Vagina (tissue), 2 donors: Measurements from ENCODE around the gene GALNT2. TPM values are rescaled to one million over a fixed set of nuclear protein-coding genes. Genes with fewer than 3 reads are reported as not detected.
A peak's percentile ranks its signal among the peaks of the same experiment; 100 is the strongest.

Experiments
- DNase-seq, 2 donors: peaks; one replicate each; pipeline ENCODE4 v3.0.0-alpha.2; 2017; ENCODE audit errors: extremely low spot score in 2 of 2
- H3K27ac ChIP-seq: fragments of 200-600 bp; sonication (generic); one replicate; pipeline ENCODE4 v1.5.1; 2019
- H3K27me3 ChIP-seq: fragments of 200-600 bp; sonication (generic); one replicate; pipeline ENCODE4 v1.5.1; 2019
- H3K36me3 ChIP-seq, 2 donors: fragments of 200-600 bp; sonication (generic); one replicate each; pipeline ENCODE4 v1.5.1; 2017 to 2019
- H3K4me1 ChIP-seq: fragments of 200-600 bp; sonication (generic); one replicate; pipeline ENCODE4 v1.5.1; 2019
- H3K4me3 ChIP-seq, 2 donors: fragments of 200-600 bp; sonication (generic); 1 replicate in 1 of 2; 2 replicates in 1 of 2; pipeline ENCODE4 v1.5.1; 2016 to 2019
- H3K9me3 ChIP-seq: fragments of 200-600 bp; sonication (generic); one replicate; pipeline ENCODE4 v1.5.1; 2019
- POLR2A ChIP-seq, 2 donors: fragments of 450-650 bp; IDR thresholded peaks; one replicate each; pipeline ENCODE4 v1.6.1; 2017; ENCODE audit warnings: antibody characterized with exemption in 2 of 2, mild to moderate bottlenecking in 2 of 2, moderate library complexity in 2 of 2
- POLR2AphosphoS5 ChIP-seq, 2 donors: sonication (generic); formaldehyde crosslinking; IDR thresholded peaks; one replicate each; pipeline ENCODE4 v1.9.0; 2017; ENCODE audit warnings: antibody characterized with exemption in 2 of 2, mild to moderate bottlenecking in 2 of 2, low read depth in 1 of 2; ENCODE audit not compliant: insufficient read depth in 1 of 2
- intact Hi-C: fragments of 100-400 bp; cut with DNase I; formaldehyde crosslinking; loops from one replicate; pipeline ENCODE4 v1.15.1; 2023
- total RNA-seq: library from RNA; depleted of rRNA; stranded (reverse); fragments of >200 nt; gene quantifications from one replicate; pipeline ENCODE4 v1.2.3, GENCODE V29; 2016
- TF ChIP-seq, protein P1 (sequence below), 3 experiments: fragments of 450-650 bp in 2 of 3; fragments of 200-600 bp in 1 of 3; sonication (generic) in 1 of 3; IDR thresholded peaks; one replicate each; pipeline ENCODE4 v1.5.1; 2017 to 2019; ENCODE audit warnings: antibody characterized with exemption in 3 of 3, mild to moderate bottlenecking in 2 of 3, moderate library complexity in 2 of 3

The GALNT2 gene
- total RNA-seq, 1 donor from 2014 or later: 51.6 TPM

DNA sequence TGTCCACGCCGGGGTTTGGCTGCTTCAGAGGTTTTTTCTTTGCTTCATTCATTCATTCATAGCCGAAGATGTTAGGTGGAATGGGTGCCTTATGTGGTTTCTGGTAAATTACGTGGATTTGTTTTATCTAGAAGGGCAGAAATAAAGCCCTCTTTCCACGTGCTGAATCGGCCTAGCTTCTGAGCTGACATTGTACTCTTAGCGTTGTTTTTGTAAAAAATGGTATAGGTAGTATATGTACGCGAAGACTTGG, 1.5 kb downstream of the GALNT2 start:
- H3K27ac ChIP-seq: peak overlapping the region; percentile 92
- intact Hi-C loops: loop anchor here (10.0 kb wide), 1 partner anchor 404 kb away; no protein-coding TSS in a partner anchor
- no peaks in the 10 kb centered on the region for H3K27me3 ChIP-seq
- H3K4me1 ChIP-seq: peaks cover 61% of the 10 kb centered on the region
- peak overlapping the region; percentile 86 to 91 for H3K4me3 ChIP-seq
- no peaks in the 10 kb centered on the region for H3K36me3 ChIP-seq
- DNase-seq: no peak
- no peaks in the 10 kb centered on the region for H3K9me3 ChIP-seq
- TF ChIP-seq, protein P1, sequence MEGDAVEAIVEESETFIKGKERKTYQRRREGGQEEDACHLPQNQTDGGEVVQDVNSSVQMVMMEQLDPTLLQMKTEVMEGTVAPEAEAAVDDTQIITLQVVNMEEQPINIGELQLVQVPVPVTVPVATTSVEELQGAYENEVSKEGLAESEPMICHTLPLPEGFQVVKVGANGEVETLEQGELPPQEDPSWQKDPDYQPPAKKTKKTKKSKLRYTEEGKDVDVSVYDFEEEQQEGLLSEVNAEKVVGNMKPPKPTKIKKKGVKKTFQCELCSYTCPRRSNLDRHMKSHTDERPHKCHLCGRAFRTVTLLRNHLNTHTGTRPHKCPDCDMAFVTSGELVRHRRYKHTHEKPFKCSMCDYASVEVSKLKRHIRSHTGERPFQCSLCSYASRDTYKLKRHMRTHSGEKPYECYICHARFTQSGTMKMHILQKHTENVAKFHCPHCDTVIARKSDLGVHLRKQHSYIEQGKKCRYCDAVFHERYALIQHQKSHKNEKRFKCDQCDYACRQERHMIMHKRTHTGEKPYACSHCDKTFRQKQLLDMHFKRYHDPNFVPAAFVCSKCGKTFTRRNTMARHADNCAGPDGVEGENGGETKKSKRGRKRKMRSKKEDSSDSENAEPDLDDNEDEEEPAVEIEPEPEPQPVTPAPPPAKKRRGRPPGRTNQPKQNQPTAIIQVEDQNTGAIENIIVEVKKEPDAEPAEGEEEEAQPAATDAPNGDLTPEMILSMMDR (IDR thresholded peaks at IDR 0.05): no peak
- TF ChIP-seq POLR2AphosphoS5 (IDR thresholded peaks at IDR 0.05; ENCODE audit: insufficient read depth in 1 of 2, low read depth in 1 of 2) (no peak), POLR2A (IDR thresholded peaks at IDR 0.05) (no peak)

DNA sequence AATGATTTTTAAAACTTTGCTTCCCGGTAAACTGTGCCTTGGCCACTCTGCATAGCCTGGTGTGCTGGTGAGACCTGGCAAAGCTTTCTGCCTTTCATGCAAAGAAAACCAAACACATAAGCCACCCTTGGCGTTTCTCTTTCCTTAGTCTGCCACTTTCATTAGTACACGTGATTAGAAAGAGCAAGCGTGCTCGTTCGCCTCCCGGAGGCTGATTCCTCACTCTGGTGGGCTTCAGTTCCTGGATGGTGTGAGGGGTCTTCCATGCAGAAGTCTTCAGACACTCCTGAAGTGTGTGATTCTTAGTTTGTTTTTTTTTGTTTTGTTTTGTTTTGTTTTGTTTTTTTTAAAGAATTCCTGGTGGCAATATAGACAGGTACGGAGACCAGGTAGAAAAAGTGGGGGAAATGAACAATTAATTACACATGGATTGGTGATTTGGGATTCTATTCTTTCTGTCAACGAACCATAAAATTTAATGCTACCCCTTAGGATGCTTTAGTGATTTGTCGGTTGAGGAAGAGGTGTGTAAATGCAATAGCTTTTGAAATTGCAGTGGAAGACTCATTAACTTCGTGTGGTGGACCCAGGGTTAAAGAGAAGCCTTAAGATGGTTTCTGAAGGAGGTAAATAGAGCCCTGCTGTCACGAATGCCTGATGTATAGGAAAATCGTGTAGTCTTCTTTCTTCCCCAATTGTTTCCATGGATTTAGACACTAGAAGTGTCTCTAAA, 2.1 kb downstream of the GALNT2 start:
- intact Hi-C loops: loop anchor here (10.0 kb wide), 1 partner anchor 404 kb away; no protein-coding TSS in a partner anchor
- Histone ChIP-seq H3K36me3 (no peaks in the 10 kb centered on the region), H3K27ac (peak overlapping the region; percentile 92), H3K27me3 (no peaks in the 10 kb centered on the region), H3K4me3 (peak overlapping the region; percentile 86 to 91), H3K9me3 (no peaks in the 10 kb centered on the region), H3K4me1 (peaks cover 67% of the 10 kb centered on the region)
- DNase-seq: peak in 1 of 2 donors; percentile 76
- TF ChIP-seq POLR2A (IDR thresholded peaks at IDR 0.05): no peak
- TF ChIP-seq, protein P1 (IDR thresholded peaks at IDR 0.05): no peak
- no peak for TF ChIP-seq POLR2AphosphoS5 (IDR thresholded peaks at IDR 0.05; ENCODE audit: insufficient read depth in 1 of 2, low read depth in 1 of 2)

GRCh38 chr1:230069796-230070195, 2.8 kb downstream of the GALNT2 start:
- H3K4me1 ChIP-seq: peaks cover 73% of the 10 kb centered on the region
- intact Hi-C loops: loop anchor here (10.0 kb wide), 1 partner anchor 405 kb away; no protein-coding TSS in a partner anchor
- peak in 1 of 2 donors; percentile 29 for TF ChIP-seq POLR2AphosphoS5 (IDR thresholded peaks at IDR 0.05; ENCODE audit: insufficient read depth in 1 of 2, low read depth in 1 of 2)
- TF ChIP-seq POLR2A (IDR thresholded peaks at IDR 0.05): no peak
- no peaks in the 10 kb centered on the region for H3K27me3 ChIP-seq
- peak overlapping the region in 1 of 2 donors; percentile 86 for H3K4me3 ChIP-seq
- H3K27ac ChIP-seq: no peak overlapping the region
- H3K9me3 ChIP-seq: no peaks in the 10 kb centered on the region
- H3K36me3 ChIP-seq: no peaks in the 10 kb centered on the region
- DNase-seq: peak; percentile 49 to 79

DNA sequence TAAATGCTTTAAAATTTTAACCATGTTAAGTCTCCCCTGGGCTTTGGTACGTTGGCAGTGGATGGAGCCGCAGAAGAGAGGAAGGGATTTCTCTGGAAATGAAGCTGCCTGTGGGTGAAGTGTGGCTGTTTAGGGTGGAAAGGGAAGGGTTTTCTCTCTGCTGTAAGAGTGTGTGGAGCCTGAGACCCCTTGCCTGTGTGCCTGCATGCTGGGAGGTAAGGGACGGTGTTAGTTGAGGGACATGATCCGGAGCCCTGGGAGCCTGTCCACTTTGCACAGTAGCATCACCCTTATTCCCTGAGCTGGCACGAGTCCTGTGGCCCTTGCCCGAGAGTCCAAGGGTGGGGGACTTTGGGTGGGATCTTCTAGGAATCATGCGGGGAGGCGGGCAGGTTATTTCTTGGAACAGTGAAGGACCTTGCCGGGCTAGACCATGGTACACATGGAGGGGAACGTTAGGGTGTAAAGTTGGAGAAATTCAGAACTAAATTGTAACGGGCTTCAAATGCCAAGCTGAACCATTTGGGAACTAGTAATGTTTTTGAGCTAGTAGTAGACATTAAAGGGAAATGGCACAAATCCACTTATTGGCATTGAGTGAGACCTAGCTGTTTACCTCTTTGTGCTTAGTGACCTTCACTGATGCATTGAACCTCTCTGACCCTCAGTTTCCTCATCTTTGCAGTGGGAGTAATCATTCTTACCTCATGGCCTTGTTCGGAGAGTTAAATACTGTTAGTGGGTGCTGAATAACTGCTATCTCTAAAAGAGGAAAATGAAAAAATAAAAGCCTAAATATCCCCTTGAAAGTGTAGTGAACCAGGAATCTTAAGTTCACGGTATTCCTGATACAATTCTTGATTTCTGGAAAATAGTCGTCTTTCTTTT, 3.5 kb downstream of the GALNT2 start:
- TF ChIP-seq, protein P1 (IDR thresholded peaks at IDR 0.05): no peak
- H3K27ac ChIP-seq: no peak overlapping the region
- DNase-seq: peak; percentile 58 to 91
- H3K9me3 ChIP-seq: no peaks in the 10 kb centered on the region
- H3K4me3 ChIP-seq: no peak overlapping the region
- no peaks in the 10 kb centered on the region for H3K27me3 ChIP-seq
- no peaks in the 10 kb centered on the region for H3K36me3 ChIP-seq
- intact Hi-C loops: no loop called here
- H3K4me1 ChIP-seq: peaks cover 73% of the 10 kb centered on the region

GRCh38 chr1:230071316-230071715, 4.3 kb downstream of the GALNT2 start:
- no peak overlapping the region for H3K27ac ChIP-seq
- no peak overlapping the region for H3K4me3 ChIP-seq
- H3K27me3 ChIP-seq: no peaks in the 10 kb centered on the region
- TF ChIP-seq, protein P1 (IDR thresholded peaks at IDR 0.05): no peak
- TF ChIP-seq POLR2AphosphoS5 (IDR thresholded peaks at IDR 0.05; ENCODE audit: insufficient read depth in 1 of 2, low read depth in 1 of 2) (no peak), POLR2A (IDR thresholded peaks at IDR 0.05) (no peak)
- DNase-seq: peak in 1 of 2 donors; percentile 32
- no peaks in the 10 kb centered on the region for H3K9me3 ChIP-seq
- H3K36me3 ChIP-seq: no peaks in the 10 kb centered on the region
- intact Hi-C loops: no loop called here
- peaks cover 69% of the 10 kb centered on the region for H3K4me1 ChIP-seq
